Stimulated activated CD8-positive, alpha-beta memory T cell treated with anti-CD3 and anti-CD28 coated beads, Interleukin-4, amount 100 ng/mL, for 24 hours (primary cell): ENCODE results near the gene SOX18.

Experiments used
- DNase-seq: peaks from one replicate; pipeline ENCODE4 v3.0.0-alpha.2; 2020; ENCODE audit warnings: low read depth

The SOX18 gene

DNA sequence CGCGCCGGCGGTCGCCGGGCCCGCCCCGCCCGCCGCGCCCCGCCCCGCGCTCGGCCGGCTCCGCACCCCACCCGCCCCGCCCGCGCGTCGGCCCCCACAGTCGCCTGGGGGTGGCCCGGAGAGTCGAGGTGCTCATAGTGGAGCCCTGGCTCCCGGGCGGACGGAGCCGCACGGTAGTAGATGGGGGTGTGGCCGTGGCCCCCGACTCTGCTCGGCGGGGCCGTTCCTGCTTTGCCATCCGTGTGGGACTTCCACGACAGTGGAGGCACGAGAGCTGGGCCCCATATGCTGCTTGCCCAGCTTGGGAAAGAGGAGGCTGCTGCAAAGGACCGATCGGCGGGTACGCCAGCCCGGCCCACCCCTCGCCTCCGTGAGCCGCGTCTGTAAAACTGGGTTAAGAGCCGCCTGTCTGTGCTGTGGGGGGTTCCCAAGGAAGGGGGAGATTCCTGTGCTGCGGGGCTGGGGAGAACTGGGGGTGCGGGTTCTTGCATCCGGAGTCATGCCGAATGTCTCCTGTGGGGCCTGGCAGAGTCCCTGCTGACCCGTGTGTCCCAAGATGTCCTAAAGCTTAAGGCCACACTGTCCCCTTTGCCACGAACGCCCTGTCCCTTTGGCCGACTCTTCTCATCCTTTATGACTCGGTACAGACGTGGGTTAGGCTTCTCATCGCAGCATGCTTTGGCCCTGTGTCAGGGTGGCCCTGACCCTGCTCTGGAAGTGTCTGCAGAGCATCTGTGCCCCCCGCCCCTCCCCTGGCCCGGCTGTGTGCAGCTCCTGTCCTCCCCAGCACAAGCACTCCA lies 30.8 kb upstream of the SOX18 start, which contains the start of gene OPRL1:
Gene OPRL1, plus strand, starts transcription at position 70 of the 800 bp plus-strand sequence. CDS start 12,639 bp downstream, outside the sequence.
- DNase-seq: no peak

DNA sequence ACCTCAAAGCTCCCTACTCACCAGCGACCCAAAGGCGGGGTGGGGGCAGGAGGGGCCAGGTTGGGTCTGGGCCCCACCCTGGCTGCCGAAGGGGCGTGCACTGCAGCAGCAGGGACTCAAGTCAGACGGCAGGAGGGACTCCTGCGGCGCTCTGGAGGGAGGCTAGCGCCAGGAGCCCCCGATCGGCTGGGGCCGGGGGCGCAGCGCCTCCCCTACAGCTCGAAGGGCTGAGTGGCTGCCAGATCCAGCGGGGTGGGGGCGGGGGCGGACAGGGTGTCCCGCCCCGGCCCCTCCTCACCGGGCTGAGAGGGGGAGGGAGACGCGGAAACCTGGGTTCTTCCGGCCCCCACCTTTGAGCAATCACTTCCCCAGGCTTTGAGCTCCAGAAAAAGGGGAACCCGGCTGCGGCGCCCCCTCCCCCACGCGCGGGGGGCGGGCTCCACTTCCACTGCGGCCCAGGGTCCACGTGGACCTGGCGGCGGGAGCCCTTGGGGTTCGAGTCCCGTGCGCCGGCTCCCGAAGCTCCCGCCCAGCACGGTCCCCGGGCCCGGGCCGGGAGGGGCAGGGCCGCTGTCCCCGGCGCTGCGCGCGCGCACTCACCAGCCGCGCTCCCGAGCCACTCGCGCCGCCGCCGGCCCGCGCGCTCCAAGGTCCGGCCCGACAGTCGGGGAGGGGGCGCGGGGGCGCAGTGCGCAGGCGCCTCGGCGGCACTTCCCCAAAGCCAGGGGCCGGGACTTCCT lies 30.0 kb upstream of the SOX18 start, which contains the start of gene RGS19:
Gene RGS19, minus strand, starts transcription at position 246 of the 740 bp plus-strand sequence. CDS start 2,632 bp downstream, outside the sequence.
- peak; percentile 58 for DNase-seq

GRCh38 chr20:64078934-64079272 lies 29.5 kb upstream of the SOX18 start:
- no peak for DNase-seq

- DNase-seq: no peak
Measured at GRCh38 chr20:64077876-64078551, 28.6 kb upstream of the SOX18 start.

DNA sequence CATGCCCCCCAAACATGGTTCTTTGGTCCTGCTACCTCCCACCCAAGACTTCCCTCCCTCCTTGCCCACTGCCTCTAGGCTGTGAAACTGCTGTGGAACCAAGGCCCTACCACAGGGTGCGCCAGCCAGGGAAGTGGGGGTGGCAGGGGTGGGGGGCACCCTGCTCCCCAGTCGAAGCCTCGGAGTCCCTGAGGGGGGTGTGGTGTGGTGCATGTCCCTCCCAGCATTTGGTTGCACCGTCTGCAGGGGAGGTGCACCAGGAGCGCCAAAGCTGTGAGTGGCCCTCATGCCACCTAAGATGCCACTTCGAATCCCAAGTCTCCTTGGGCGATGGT lies 28.1 kb upstream of the SOX18 start:
- DNase-seq: no peak

DNA sequence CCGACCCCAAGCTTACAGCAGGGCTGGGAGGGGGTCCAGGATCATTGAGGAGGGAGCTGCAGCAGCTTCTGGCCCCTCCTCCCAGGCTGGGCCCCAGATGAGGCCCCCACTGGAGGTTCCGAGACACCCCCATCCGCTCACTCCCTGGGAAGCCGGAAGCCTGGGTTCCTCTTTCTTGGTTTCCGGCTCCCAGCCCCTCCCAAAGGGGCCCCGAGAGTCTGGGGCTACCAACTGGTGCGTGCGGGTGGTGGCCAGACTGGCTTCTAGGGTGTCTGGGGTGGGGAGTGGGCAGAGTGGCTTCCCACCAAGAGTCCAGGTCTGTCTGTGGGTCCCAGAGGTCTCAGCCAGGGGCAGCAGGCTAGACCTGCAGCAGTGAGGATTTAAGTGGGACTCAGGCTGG lies 27.7 kb upstream of the SOX18 start:
- peak; percentile 28 for DNase-seq

GRCh38 chr20:64076061-64076997 lies 26.9 kb upstream of the SOX18 start:
- DNase-seq: no peak

DNA sequence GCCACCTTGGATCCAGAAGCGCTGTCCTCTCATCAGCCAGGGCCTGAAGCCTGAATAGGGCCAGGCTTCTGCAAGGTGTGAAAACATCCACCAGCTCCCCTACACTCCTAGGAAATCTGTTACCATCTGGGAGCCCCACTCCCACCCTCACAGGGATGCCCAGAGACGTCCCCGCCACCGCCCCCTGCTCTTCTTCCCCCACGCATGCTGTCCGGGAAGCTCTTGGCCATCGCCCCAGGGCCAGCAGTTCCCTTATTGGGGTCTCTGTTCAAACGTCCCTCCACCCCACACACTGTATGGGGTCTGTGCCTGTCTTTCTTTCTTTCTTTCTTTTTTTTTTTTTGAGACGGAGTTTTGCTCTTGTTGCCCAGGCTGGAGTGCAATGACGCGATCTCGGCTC lies 26.1 kb upstream of the SOX18 start:
- DNase-seq: no peak

DNA sequence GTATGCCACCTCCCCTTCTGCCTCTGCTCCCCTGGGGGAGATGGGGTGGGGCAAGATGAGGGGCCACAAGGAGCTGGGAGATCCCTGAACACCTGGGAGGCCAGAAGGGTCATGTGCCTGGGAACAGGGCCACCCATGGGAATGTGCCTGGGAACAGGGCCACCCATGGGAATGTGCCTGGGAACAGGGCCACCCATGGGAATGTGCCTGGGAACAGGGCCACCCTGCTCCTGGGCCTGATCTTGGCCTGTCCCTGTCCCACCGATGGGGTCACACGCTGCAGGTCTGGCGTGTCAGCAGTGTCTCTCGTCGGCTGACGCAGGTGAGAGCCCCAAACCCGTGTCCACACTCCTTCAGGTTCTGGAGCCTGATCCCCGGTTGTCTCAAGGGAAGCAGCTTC lies 25.5 kb upstream of the SOX18 start:
- DNase-seq: no peak

- no peak for DNase-seq
Measured at GRCh38 chr20:64074184-64074789, 24.8 kb upstream of the SOX18 start.

DNA sequence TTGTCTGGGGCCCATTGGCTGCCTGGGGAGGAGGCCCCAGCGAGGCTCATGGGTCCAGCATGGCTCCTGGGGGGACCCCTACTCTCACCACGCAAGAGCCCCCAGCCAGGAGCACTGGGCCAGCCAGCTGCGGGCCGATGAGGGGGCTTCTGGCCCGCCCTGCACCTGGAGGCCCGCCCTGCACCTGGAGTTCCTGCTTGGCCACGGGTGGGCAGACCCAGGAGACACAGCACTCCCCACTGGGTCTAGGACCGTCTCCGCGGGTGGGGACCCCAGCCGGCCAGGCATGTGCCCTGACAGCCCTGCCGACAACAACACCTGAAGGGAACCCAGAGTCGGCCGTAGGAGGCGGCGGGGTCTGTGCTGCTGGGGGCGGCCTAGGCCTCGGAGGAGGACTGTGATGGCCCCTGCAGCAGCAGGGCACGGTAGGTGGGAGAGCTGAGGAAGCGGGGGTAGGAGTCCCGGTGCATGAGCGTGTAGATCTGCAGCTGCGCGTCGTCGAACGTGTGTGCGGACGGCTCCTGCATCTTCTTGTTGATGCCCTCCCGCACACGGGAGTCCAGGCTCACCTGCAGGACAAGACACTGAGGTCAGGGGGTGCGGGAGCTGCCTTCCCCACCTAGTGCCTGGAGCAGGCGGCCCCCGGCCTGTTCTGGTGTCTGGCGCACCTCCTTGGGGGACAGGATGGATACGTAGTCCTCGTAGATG lies 24.2 kb upstream of the SOX18 start:
- DNase-seq: no peak

GRCh38 chr20:64072498-64073063 lies 23.1 kb upstream of the SOX18 start:
- no peak for DNase-seq

- DNase-seq: no peak
Measured at GRCh38 chr20:64071341-64072332, 22.2 kb upstream of the SOX18 start.

GRCh38 chr20:64070244-64070993 lies 21.0 kb upstream of the SOX18 start:
- DNase-seq: no peak

GRCh38 chr20:64069614-64070243 lies 20.3 kb upstream of the SOX18 start:
- DNase-seq: no peak

DNA sequence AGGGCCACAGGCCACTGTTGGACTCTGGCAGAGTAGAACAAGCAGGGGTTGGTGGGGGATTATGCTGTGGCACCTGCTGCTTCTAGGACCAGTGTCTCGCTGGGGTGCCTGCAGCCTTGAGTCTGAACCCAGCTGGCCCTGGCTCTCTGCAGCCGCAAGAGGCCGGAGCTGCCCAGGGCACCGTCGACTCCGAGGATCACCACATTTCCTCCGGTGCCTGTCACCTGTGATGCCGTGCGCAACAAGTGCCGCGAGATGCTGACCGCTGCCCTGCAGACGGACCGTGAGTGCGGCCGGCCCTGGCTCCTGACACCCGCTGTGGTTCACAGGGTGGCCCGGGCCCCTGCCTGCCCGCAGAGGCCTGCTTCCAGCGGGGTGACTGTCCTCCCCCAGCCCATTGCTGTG lies 19.8 kb upstream of the SOX18 start:
- DNase-seq: no peak

DNA sequence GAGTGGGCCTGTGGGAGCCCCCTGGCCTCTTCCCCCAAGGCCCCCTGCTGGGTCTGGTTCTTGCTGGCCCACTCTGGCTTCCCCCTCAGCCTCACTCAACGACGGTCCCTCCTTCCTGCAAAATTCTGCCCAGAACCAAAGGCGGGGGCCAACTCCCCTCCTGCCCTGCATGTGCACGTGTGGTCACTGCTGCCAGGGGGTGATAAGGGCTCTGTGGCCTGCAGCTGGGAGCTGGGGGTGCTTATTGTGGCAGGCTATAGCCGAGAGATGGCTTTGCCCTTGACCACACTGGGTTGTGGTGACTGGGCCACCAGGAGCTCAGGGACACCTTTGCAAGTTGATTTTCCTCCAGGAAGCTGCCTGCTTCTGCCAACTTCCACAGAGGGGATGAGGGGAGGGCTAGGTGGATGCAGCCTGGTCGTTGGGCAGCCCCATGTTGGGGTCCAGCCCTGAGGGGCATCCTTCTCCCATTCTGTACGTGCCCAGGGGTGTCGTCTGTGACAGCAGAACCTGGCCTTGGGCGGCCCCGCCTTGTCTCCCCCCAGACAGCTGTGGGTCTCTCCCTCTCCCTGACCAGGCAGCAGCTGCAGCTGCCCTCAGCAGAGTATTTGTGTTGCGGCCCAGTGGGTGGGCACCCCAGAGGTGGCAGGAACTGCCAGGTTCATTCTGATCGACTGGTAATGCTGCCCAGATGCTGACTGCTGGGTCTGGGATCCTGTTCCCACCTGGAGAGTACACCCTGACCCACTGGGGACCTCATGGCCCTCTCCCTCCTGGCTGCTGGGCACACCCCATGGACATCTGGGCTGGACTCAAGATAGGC lies 19.2 kb upstream of the SOX18 start:
- no peak for DNase-seq
